Skin epidermis (tissue), 12 donors: Measurements from ENCODE around the gene ADAMTS20.
A peak's percentile ranks its signal among the peaks of the same experiment; 100 is the strongest.

Experiments
- H3K27ac ChIP-seq, 21 experiments: fragments of 200-600 bp; sonication (generic) in 11 of 21; one replicate each; pipeline ENCODE4 v1.5.0; 2020; ENCODE audit warnings: mild to moderate bottlenecking in 3 of 21, inconsistent platforms in 2 of 21, moderate library complexity in 2 of 21
- H3K4me3 ChIP-seq, 7 experiments: fragments of 200-600 bp; sonication (generic) in 2 of 7; one replicate each; pipeline ENCODE4 v1.5.0; 2020; ENCODE audit warnings: inconsistent platforms in 2 of 7, mild to moderate bottlenecking in 2 of 7, moderate library complexity in 1 of 7

ADAMTS20 gene

DNA sequence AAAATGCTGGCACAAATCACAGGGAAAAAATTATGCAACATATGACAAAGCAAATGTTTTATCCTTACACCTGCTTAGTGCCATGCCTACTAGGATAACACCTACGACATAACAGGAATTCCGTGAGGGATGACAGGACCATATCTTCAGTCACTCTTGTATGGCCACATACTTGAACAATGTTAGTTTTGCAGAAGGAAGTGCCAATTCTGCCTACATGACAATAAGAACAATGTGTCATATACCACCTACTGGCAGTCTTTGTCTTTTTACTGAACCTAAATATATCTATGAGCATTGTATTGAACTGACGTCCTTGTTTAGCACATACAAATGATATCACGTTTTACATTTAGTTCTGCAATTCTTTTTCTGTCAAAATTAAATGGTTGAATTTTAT is 234.0 kb downstream of the ADAMTS20 start:
- H3K27ac ChIP-seq = no peak overlapping the region
- no peak overlapping the region for H3K4me3 ChIP-seq

DNA sequence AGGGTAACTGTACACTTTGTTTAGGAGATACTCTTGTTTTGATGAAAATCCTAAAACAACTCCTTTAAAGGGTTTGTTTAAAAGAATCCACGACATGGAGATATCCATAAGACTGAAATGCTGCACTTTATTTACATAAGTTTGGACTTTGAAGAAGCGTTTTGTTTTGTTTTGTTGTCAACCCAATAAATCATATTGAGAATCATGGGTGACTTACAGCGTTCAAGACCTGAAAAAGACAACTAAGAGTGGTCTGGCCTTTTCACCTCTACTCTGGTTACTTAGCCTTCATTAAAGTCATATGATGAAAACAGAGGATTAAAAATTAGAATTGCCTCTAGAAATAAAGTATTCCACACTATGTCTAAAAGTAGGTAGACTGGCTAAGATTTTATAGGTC is 234.8 kb downstream of the ADAMTS20 start:
- H3K27ac ChIP-seq = no peak overlapping the region
- no peak overlapping the region for H3K4me3 ChIP-seq

DNA sequence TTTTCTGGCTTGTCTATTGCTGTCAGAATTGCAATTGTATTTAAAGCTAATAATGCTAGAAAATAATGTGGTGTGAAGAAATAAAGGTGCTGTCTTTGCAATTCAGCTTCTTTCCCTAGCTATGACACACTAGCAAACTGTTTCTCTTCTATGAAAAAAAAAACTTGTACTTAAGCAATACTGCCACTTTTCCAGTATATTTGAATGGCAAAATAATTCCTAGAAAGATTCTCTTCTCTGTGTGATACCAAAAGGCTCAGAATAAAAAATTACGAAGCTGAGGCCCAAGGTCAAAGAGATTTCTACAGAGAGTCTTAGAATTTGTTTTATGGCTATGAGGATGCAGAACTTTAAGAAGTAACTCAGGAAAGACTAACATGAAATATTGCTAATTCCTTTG is 235.5 kb downstream of the ADAMTS20 start:
- H3K27ac ChIP-seq = no peak overlapping the region
- no peak overlapping the region for H3K4me3 ChIP-seq

DNA sequence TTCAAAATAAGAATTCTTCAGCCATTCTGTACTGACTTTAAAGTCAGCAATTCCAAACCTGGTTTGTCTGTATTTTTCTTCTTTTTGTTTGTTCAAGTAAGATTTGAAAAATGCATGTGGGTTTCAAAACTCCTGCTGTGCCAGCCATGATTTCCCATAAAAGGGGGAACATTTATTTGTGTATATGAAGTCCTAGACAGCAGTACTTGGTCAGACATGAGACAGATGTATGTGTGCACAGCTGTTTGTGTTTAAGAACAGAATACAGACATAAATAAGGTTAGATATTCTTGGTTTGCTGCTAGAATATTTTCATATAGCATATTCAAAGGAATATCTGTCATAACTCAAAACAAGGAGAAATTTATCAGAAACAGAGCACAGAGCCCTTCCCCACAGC is 236.0 kb downstream of the ADAMTS20 start:
- Histone ChIP-seq H3K27ac (no peak overlapping the region), H3K4me3 (no peak overlapping the region)

DNA sequence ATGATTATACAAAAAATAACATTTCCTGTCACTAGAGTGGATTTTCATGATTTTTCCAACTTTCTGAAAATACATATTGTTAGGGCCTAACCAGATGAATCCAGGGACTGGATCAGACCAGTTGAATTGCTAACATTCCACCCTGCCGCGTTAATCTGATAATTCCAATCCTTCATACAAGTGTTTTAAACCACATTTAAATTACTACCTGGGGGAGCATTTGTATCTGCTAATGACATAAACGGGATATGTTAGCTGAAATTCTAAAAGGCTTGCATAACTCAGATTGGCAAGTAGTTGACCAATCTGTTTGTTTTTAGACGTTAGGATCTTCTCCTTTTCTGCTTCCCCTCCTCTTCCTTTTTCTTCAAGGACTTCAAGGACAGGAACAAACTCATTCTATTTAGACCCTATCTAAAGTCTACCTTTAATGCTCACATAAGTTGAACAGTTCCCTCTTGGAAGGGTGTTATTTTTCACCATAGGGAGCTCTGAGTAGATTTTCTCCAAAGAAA is 239.0 kb downstream of the ADAMTS20 start:
- Histone ChIP-seq H3K27ac (no peak overlapping the region), H3K4me3 (no peak overlapping the region)

DNA sequence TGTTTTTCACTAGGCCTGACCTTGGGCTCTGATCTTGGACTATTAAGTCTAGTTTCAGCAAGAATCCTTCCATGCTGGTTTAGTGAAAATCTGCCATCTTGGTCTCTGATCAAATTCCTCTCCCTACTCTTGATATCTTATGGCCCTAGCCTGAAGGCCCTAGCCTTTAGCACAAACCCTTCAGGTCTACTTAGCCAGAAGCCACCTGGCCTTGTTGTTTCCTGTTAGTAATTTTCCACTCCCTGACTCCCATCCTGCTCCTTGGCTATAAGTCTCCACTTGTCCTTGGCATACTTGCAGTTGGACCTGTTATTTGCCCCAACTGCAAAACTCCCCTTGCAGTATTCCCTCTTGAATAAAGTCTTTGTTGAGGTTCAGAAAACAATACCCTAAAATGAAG is 241.4 kb downstream of the ADAMTS20 start:
- Histone ChIP-seq H3K27ac (no peak overlapping the region), H3K4me3 (no peak overlapping the region)

DNA sequence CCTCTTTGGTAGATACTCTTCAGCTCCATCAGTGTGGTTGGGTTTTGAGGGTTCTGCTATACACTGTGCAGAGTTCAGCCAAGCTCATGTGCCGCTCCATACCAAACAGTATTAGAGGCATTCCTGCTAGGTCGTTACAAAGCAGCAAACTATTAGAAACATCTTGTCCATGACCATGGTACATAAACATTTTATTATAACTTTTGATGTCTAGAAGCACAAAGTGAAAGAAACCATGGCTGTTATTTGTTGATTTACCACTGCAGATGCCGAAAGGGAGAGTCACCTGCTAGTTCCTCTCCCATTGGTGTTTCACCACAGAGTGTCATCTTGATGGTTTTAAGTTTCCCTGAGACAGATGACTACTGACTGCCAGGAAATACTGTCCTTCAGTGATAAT is 242.0 kb downstream of the ADAMTS20 start:
- no peak overlapping the region for H3K4me3 ChIP-seq
- no peak overlapping the region for H3K27ac ChIP-seq

DNA sequence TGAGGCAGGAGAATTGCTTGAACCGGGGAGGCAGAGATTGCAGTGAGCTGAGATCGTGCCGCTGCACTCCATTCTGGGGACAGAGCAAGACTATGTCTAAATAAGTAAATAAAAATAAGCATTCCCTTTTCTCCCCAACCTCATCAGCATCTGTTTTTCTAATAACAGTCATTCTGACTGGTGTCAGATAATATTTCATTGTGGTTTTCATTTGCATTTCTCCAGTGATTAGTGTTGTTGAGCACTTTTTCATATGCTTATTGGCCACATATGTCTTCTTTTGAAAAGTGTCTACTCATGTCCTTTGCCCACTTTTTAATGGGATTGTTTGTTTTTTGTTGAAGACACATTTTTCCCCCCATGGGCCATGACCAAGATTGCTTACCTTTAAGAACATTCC is 243.2 kb downstream of the ADAMTS20 start:
- Histone ChIP-seq H3K4me3 (no peak overlapping the region), H3K27ac (no peak overlapping the region)

DNA sequence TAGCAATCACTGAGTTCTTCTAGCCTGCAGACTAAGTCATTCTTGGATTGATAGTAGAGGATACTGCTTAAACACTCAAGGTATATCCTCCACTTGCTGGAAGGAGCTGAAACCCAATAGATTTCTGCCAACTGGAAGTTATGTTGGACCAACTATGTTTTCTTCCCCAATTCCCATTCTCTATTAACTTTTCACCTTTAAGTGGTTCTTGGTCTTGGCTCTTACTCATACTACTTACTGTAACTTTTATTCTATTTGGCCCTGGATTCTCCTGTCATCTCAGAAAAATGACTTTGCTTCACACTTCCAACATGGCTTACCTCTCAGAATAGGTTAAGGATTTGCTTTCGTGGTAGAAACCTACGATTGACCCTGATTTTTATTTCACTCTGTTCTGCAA is 244.9 kb downstream of the ADAMTS20 start:
- Histone ChIP-seq H3K27ac (no peak overlapping the region), H3K4me3 (no peak overlapping the region)

DNA sequence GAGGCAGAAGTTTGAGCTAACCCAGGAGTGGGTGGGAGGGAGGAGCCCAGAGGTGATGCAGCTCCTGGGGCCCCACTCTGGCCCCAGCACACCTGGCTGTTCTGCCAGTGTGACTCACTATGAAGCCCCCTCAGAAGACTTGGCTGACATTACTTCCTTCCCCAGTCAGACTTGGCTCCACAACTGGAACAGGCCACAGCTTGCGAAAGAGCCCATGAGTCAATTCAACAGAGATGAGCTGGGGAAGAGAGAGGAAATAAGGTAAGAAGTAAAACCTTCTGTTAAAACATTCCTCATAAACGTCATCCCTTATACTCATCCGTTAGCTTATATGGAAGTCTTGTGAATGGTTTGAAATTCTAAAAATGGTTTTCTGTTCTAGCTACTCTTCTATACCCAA is 245.9 kb downstream of the ADAMTS20 start:
- no peak overlapping the region for H3K4me3 ChIP-seq
- peak overlapping the region in 2 of 21 experiments; percentile 14 to 42 for H3K27ac ChIP-seq

DNA sequence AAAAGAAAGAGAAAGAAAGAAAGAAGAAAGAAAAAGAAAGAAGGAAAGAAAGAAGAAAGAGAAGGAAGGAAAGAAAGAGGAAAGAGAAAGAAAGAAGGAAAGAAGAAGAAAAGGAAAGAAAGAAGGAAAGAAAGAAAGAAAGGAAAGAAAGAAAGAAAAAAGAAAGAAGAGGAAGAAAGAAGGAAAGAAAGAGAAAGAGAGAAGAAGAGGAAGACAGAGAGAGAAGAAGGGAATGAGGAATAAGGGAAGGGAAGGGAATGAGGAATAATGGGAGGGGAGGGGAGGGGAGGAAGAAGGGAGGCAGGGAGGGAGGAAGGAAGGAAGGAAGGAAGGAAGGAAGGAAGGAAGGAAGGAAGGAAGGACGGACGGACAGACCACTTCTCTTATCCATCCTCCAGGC is 246.9 kb downstream of the ADAMTS20 start:
- H3K27ac ChIP-seq = no peak overlapping the region
- H3K4me3 ChIP-seq = no peak overlapping the region
